ENCODE measurements around the gene CNIH2. TPM values are rescaled to one million over a fixed set of nuclear protein-coding genes. Genes with fewer than 3 reads are reported as not detected.

CNIH2 gene
- total and polyA plus RNA-seq, 2 experiments from 2014 or later, result 4.3 to 9.2 TPM

DNA sequence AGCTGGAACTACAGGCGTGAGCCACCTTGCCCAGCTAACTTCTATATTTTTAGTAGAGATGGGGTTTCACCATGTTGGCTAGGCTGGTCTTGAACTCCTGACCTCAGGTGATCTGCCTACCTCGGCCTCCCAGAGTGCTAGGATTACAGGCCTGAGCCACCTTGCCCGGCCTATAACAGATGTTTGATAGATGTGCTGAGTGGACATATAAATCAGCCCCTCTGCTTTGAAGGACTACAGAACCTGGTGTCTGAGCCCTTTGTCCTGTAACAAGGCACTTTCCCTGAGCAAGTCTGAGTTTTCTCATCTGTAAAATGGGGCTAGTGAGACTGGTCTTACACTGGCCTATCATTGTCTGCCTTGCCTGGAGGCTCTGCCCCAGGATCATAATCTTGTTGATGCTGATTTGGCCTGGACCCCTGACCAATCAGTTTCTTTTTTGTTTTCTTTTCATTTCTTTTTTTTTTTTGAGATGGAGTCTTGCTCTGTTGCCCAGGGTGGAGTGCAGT lies 51.2 kb downstream of the CNIH2 start (continued):
- TF ChIP-seq, protein P1, sequence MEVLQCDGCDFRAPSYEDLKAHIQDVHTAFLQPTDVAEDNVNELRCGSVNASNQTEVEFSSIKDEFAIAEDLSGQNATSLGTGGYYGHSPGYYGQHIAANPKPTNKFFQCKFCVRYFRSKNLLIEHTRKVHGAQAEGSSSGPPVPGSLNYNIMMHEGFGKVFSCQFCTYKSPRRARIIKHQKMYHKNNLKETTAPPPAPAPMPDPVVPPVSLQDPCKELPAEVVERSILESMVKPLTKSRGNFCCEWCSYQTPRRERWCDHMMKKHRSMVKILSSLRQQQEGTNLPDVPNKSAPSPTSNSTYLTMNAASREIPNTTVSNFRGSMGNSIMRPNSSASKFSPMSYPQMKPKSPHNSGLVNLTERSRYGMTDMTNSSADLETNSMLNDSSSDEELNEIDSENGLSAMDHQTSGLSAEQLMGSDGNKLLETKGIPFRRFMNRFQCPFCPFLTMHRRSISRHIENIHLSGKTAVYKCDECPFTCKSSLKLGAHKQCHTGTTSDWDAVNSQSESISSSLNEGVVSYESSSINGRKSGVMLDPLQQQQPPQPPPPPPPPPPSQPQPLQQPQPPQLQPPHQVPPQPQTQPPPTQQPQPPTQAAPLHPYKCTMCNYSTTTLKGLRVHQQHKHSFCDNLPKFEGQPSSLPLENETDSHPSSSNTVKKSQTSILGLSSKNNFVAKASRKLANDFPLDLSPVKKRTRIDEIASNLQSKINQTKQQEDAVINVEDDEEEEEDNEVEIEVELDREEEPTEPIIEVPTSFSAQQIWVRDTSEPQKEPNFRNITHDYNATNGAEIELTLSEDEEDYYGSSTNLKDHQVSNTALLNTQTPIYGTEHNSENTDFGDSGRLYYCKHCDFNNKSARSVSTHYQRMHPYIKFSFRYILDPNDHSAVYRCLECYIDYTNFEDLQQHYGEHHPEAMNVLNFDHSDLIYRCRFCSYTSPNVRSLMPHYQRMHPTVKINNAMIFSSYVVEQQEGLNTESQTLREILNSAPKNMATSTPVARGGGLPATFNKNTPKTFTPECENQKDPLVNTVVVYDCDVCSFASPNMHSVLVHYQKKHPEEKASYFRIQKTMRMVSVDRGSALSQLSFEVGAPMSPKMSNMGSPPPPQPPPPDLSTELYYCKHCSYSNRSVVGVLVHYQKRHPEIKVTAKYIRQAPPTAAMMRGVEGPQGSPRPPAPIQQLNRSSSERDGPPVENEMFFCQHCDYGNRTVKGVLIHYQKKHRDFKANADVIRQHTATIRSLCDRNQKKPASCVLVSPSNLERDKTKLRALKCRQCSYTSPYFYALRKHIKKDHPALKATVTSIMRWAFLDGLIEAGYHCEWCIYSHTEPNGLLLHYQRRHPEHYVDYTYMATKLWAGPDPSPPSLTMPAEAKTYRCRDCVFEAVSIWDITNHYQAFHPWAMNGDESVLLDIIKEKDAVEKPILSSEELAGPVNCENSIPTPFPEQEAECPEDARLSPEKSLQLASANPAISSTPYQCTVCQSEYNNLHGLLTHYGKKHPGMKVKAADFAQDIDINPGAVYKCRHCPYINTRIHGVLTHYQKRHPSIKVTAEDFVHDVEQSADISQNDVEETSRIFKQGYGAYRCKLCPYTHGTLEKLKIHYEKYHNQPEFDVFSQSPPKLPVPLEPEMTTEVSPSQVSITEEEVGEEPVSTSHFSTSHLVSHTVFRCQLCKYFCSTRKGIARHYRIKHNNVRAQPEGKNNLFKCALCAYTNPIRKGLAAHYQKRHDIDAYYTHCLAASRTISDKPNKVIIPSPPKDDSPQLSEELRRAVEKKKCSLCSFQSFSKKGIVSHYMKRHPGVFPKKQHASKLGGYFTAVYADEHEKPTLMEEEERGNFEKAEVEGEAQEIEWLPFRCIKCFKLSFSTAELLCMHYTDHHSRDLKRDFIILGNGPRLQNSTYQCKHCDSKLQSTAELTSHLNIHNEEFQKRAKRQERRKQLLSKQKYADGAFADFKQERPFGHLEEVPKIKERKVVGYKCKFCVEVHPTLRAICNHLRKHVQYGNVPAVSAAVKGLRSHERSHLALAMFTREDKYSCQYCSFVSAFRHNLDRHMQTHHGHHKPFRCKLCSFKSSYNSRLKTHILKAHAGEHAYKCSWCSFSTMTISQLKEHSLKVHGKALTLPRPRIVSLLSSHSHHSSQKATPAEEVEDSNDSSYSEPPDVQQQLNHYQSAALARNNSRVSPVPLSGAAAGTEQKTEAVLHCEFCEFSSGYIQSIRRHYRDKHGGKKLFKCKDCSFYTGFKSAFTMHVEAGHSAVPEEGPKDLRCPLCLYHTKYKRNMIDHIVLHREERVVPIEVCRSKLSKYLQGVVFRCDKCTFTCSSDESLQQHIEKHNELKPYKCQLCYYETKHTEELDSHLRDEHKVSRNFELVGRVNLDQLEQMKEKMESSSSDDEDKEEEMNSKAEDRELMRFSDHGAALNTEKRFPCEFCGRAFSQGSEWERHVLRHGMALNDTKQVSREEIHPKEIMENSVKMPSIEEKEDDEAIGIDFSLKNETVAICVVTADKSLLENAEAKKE (CRISPR knock-in tag; IDR thresholded peaks at IDR 0.05), result no peak
- TF ChIP-seq STAT1 (IDR thresholded peaks at IDR 0.05; ENCODE audit: unreplicated experiment), result no peak
- no peak for TF ChIP-seq JUNB (IDR thresholded peaks at IDR 0.05; ENCODE audit: unreplicated experiment)
- no peak for TF ChIP-seq EZH2 (IDR thresholded peaks at IDR 0.05; ENCODE audit: low read depth, unreplicated experiment)
- TF ChIP-seq ZNF114 (CRISPR knock-in tag; IDR thresholded peaks at IDR 0.05), result no peak
- TF ChIP-seq CREB1 (CRISPR knock-in tag; IDR thresholded peaks at IDR 0.05; ENCODE audit: low read depth), result no peak
- no peak for TF ChIP-seq POLR2AphosphoS5 (IDR thresholded peaks at IDR 0.05; ENCODE audit: low read depth)

DNA sequence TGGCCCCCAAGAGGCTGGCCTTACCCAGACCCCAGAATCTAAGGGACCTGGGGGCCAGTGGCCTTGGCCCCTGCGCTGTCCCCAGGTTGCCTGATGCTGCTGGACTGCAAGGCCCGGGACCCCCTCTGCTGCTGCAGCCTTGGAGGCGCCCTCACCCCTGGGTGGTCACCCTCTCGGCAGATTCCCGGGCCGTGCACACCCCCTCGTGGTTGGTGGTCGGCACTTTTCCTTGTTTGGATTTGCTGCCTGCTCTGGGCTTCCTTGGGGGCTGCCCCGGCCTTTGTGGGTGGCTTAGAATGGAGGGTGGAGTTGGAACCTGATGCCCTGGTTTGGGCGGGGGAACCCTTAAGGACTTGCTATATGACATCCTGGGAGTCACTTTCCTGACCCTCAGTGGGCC lies 53.0 kb downstream of the CNIH2 start:
- no peak overlapping the region for H3K27ac ChIP-seq (ENCODE audit: low read depth)
- H2AFZ ChIP-seq, result no peak overlapping the region
- H3K27me3 ChIP-seq (ENCODE audit: insufficient read depth), result no peaks in the 10 kb centered on the region
- no peak for ATAC-seq
- no peaks in the 10 kb centered on the region for H3K36me3 Mint-ChIP-seq (ENCODE audit: low read depth)
- TF ChIP-seq CTCF (conservative IDR thresholded peaks at IDR 0.05; ENCODE audit: low read depth in 2 of 2) (peak in 1 of 2 experiments; percentile 35; a peak in 2 of 4 replicates), NANOG (IDR thresholded peaks at IDR 0.05; ENCODE audit: borderline replicate concordance) (no peak)
- no peaks in the 10 kb centered on the region for H3K9me2 ChIP-seq (ENCODE audit: insufficient read depth)
- H3K27me3 Mint-ChIP-seq (ENCODE audit: insufficient read depth, low read depth, poor library complexity), result peaks cover 21% of the 10 kb centered on the region
- peaks cover 22% of the 10 kb centered on the region for H3K4me1 Mint-ChIP-seq
- H3K4me3 Mint-ChIP-seq, result no peak overlapping the region
- peaks cover 10% of the 10 kb centered on the region; the same call in 1 of the 2 replicates for H3K4me1 ChIP-seq (ENCODE audit: insufficient read depth)
- H3K27ac Mint-ChIP-seq, result no peak overlapping the region
- H3K9me3 Mint-ChIP-seq, result no peaks in the 10 kb centered on the region
- no peaks in the 10 kb centered on the region for H3K79me2 ChIP-seq (replicated peaks; ENCODE audit: insufficient read depth)
- H3K4me3 ChIP-seq, result no peak overlapping the region
- H3K4me2 ChIP-seq, result no peak overlapping the region
- no peak for DNase-seq (ENCODE audit: low spot score)
- H3F3A ChIP-seq (replicated peaks; ENCODE audit: low read depth), result 0 out of 2 replicates have a peak, but pooled peaks cover 3% of the 10 kb centered on the region
- H3K36me3 ChIP-seq (ENCODE audit: insufficient read depth), result no peaks in the 10 kb centered on the region
- H4K20me1 ChIP-seq (replicated peaks; ENCODE audit: insufficient read depth), result no peaks in the 10 kb centered on the region

Data from GM23338 (cell line).